Ovary (tissue), 3 donors: ENCODE data around the gene HLA-DQB1.

Experiments used
- EP300 ChIP-seq: sonication (generic); formaldehyde crosslinking; IDR thresholded peaks from one replicate; pipeline ENCODE4 v1.6.1; 2017; ENCODE audit warnings: antibody characterized with exemption
- POLR2A ChIP-seq: fragments of 450-650 bp; IDR thresholded peaks from one replicate; pipeline ENCODE4 v1.6.1; 2017; ENCODE audit warnings: antibody characterized with exemption, mild to moderate bottlenecking, moderate library complexity
- TF ChIP-seq, protein P1 (sequence below), 3 donors: fragments of 450-650 bp in 2 of 3; fragments of 200-600 bp in 1 of 3; IDR thresholded peaks; one replicate each; pipeline versions ENCODE4 v1.5.1 to v1.8.0; 2016 to 2022; ENCODE audit warnings: antibody characterized with exemption in 3 of 3, mild to moderate bottlenecking in 1 of 3
- donor health status: DM: no; HTN: no; CAD: no.

DNA sequence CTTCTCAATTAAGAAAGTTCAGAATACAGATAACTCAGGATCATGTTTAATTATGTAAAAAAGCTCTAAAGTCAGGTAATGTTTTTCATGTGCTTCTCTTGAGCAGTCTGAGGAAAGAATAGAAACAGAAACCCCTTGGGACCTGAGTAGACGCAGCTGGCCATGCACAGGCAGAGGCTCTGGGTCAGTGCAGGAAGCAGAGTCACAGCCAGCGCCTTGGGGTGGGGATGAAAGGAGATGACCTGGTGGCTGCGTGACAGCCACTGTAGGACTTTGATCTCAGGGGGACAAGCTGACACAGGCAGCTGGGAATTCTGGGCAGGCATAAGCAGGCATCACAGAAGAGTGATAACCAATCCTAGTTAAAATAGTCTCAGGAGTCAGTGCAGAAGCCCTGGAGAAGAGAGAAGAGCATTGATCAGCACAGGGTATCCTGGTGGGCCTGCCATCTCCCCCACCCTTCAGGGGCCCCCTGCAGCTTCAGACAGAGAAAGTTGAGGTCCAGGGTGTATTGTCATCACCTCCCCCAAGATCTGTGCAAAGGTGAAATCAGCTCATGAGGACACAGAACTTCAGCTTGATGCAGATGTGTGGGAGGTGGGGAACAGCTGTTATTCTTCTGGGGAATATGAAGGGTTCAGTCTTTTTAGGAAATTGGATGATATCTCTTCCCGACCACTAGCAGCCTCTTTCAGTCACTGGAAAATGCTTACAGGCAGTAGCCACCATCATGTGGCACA lies 6.4 kb downstream of the HLA-DQB1 start:
- TF ChIP-seq, protein P1, sequence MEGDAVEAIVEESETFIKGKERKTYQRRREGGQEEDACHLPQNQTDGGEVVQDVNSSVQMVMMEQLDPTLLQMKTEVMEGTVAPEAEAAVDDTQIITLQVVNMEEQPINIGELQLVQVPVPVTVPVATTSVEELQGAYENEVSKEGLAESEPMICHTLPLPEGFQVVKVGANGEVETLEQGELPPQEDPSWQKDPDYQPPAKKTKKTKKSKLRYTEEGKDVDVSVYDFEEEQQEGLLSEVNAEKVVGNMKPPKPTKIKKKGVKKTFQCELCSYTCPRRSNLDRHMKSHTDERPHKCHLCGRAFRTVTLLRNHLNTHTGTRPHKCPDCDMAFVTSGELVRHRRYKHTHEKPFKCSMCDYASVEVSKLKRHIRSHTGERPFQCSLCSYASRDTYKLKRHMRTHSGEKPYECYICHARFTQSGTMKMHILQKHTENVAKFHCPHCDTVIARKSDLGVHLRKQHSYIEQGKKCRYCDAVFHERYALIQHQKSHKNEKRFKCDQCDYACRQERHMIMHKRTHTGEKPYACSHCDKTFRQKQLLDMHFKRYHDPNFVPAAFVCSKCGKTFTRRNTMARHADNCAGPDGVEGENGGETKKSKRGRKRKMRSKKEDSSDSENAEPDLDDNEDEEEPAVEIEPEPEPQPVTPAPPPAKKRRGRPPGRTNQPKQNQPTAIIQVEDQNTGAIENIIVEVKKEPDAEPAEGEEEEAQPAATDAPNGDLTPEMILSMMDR (IDR thresholded peaks at IDR 0.05) = no peak
- no peak for TF ChIP-seq POLR2A
- no peak for TF ChIP-seq EP300
